MM.1S (cell line): ENCODE results near the gene SCARF1.

Experiments
- DNase-seq: peaks from one replicate; pipeline ENCODE4 v3.0.0-alpha.2; 2015
- H2AFZ ChIP-seq: fragments of 300-600 bp; sonication (generic); 2 replicates; pipeline ENCODE4 v1.6.0; 2016; ENCODE audit warnings: antibody characterized with exemption, low read length
- H3F3A ChIP-seq: fragments of 300-600 bp; sonication (generic); 2 replicates; pipeline ENCODE4 v1.6.1; 2016; ENCODE audit warnings: mild to moderate bottlenecking, antibody characterized with exemption, low read length, moderate library complexity, mixed read lengths; ENCODE audit not compliant: insufficient read depth
- H3K27ac ChIP-seq: fragments of 300-600 bp; sonication (generic); 2 replicates; pipeline ENCODE4 v1.5.1; 2016; ENCODE audit warnings: mild to moderate bottlenecking, low read length
- H3K27me3 ChIP-seq: fragments of 300-600 bp; sonication (generic); replicated peaks from 2 replicates; pipeline ENCODE4 v1.6.0; 2016; ENCODE audit warnings: low read length; ENCODE audit not compliant: insufficient read depth
- H3K36me3 ChIP-seq: fragments of 300-600 bp; sonication (generic); replicated peaks from 2 replicates; pipeline ENCODE4 v1.6.1; 2016; ENCODE audit warnings: mild to moderate bottlenecking, low read length, mixed read lengths; ENCODE audit not compliant: insufficient read depth
- H3K4me1 ChIP-seq: fragments of 300-600 bp; sonication (generic); 2 replicates; pipeline ENCODE4 v1.6.1; 2016; ENCODE audit warnings: low read length, mixed read lengths
- H3K4me2 ChIP-seq: fragments of 300-600 bp; sonication (generic); 2 replicates; pipeline ENCODE4 v1.6.0; 2016; ENCODE audit warnings: low read depth, low read length
- H3K4me3 ChIP-seq: fragments of 300-600 bp; sonication (generic); 2 replicates; pipeline ENCODE4 v1.5.1; 2016; ENCODE audit warnings: low read length, mixed read lengths
- H3K79me2 ChIP-seq: fragments of 300-600 bp; sonication (generic); 2 replicates; pipeline ENCODE4 v1.6.1; 2016; ENCODE audit warnings: mixed run types, low read length, mixed read lengths
- H3K9ac ChIP-seq: fragments of 300-600 bp; sonication (generic); 2 replicates; pipeline ENCODE4 v1.6.1; 2016; ENCODE audit warnings: low read length, mixed read lengths
- H3K9me2 ChIP-seq: fragments of 300-600 bp; sonication (generic); replicated peaks from 2 replicates; pipeline ENCODE4 v1.6.1; 2016; ENCODE audit warnings: mild to moderate bottlenecking, low read length, mixed read lengths; ENCODE audit not compliant: insufficient read depth
- H3K9me3 ChIP-seq: fragments of 300-600 bp; sonication (generic); replicated peaks from 2 replicates; pipeline ENCODE4 v1.6.1; 2016; ENCODE audit warnings: mild to moderate bottlenecking, low read length, mixed read lengths; ENCODE audit not compliant: insufficient read depth
- H4K20me1 ChIP-seq: fragments of 300-600 bp; sonication (generic); 2 replicates; pipeline ENCODE4 v1.6.1; 2016; ENCODE audit warnings: mild to moderate bottlenecking, low read length, moderate library complexity, mixed read lengths; ENCODE audit not compliant: insufficient read depth
- CTCF ChIP-seq: fragments of 300-600 bp; sonication (generic); IDR thresholded peaks from 2 replicates; pipeline ENCODE4 v1.5.1; 2016; ENCODE audit warnings: antibody characterized with exemption, low read length, mixed read lengths
- EZH2 ChIP-seq: fragments of 300-600 bp; sonication (generic); optimal IDR thresholded peaks from 2 replicates; pipeline ENCODE3; 2017; ENCODE audit warnings: low read depth, mild to moderate bottlenecking, antibody characterized with exemption, low read length, mixed read lengths
- EZH2phosphoT487 ChIP-seq: fragments of 300-600 bp; sonication (generic); IDR thresholded peaks from 2 replicates; pipeline ENCODE4 v1.6.1; 2018; ENCODE audit warnings: antibody characterized with exemption, low read length

Gene SCARF1

GRCh38 chr17:1629504-1630310, 15.8 kb downstream of the SCARF1 start:
- peaks cover 26% of the 10 kb centered on the region for H3F3A ChIP-seq
- H3K4me3 ChIP-seq: peak overlapping the region; percentile 98
- H3K9me2 ChIP-seq: no peaks in the 10 kb centered on the region
- H3K36me3 ChIP-seq: no peaks in the 10 kb centered on the region
- peaks cover 27% of the 10 kb centered on the region for H3K4me1 ChIP-seq
- no peaks in the 10 kb centered on the region for H3K9me3 ChIP-seq
- H4K20me1 ChIP-seq: no peaks in the 10 kb centered on the region
- DNase-seq: peak; percentile 66
- H3K27me3 ChIP-seq: no peaks in the 10 kb centered on the region
- peak overlapping the region; percentile 89 for H2AFZ ChIP-seq
- peak overlapping the region; percentile 76; the same call in 1 of the 2 replicates for H3K27ac ChIP-seq
- peak overlapping the region; percentile 86 for H3K9ac ChIP-seq
- H3K4me2 ChIP-seq: peak overlapping the region; percentile 99
- TF ChIP-seq EZH2phosphoT487: no peak
- TF ChIP-seq EZH2: no peak
- peak; percentile 87 for TF ChIP-seq CTCF
- no peaks in the 10 kb centered on the region for H3K79me2 ChIP-seq

- Histone ChIP-seq H3K9me3 (no peaks in the 10 kb centered on the region), H3K27ac (peak overlapping the region; percentile 76; the same call in 1 of the 2 replicates), H3K4me2 (peak overlapping the region; percentile 99), H3F3A (peaks cover 26% of the 10 kb centered on the region), H3K9me2 (no peaks in the 10 kb centered on the region), H4K20me1 (no peaks in the 10 kb centered on the region), H3K4me1 (peaks cover 27% of the 10 kb centered on the region), H3K27me3 (no peaks in the 10 kb centered on the region), H2AFZ (peak overlapping the region; percentile 96), H3K4me3 (peak overlapping the region; percentile 98), H3K9ac (peak overlapping the region; percentile 86), H3K36me3 (no peaks in the 10 kb centered on the region), H3K79me2 (no peaks in the 10 kb centered on the region)
- TF ChIP-seq EZH2 (no peak), CTCF (peak; percentile 26), EZH2phosphoT487 (no peak)
- peak; percentile 94 for DNase-seq
Observed at GRCh38 chr17:1628856-1629503, 16.6 kb downstream of the SCARF1 start.

GRCh38 chr17:1627982-1628855, 17.3 kb downstream of the SCARF1 start, which contains the start of gene SLC43A2:
TSS of gene SLC43A2 (minus strand) at chr17:1628834. CDS start at chr17:1627874, 960 bp downstream.
- TF ChIP-seq EZH2 (no peak), EZH2phosphoT487 (no peak), CTCF (no peak)
- H3K4me3 ChIP-seq: peak within 1 kb of the TSS; percentile 98
- peak within 1 kb of the TSS; percentile 99 for H3K4me2 ChIP-seq
- peaks cover 27% of the 10 kb centered on the region for H3K4me1 ChIP-seq
- no peaks in the 10 kb centered on the region for H3K27me3 ChIP-seq
- no peaks in the 10 kb centered on the region for H3K9me2 ChIP-seq
- H3K79me2 ChIP-seq: no peaks in the 10 kb centered on the region
- H2AFZ ChIP-seq: peak within 1 kb of the TSS; percentile 96
- H3K27ac ChIP-seq: peak within 1 kb of the TSS; percentile 76
- no peaks in the 10 kb centered on the region for H4K20me1 ChIP-seq
- peak within 1 kb of the TSS; percentile 86 for H3K9ac ChIP-seq
- H3K36me3 ChIP-seq: no peaks in the 10 kb centered on the region
- no peaks in the 10 kb centered on the region for H3K9me3 ChIP-seq
- DNase-seq: peak; percentile 87
- H3F3A ChIP-seq: peaks cover 26% of the 10 kb centered on the region
